IPS-NIHi7 (cell line): ENCODE data around the gene MFAP2.

Experiments
- DNase-seq: peaks from one replicate; pipeline ENCODE4 v3.0.0; 2012; ENCODE audit warnings: mixed read lengths; ENCODE audit errors: extremely low spot score

Gene MFAP2

DNA sequence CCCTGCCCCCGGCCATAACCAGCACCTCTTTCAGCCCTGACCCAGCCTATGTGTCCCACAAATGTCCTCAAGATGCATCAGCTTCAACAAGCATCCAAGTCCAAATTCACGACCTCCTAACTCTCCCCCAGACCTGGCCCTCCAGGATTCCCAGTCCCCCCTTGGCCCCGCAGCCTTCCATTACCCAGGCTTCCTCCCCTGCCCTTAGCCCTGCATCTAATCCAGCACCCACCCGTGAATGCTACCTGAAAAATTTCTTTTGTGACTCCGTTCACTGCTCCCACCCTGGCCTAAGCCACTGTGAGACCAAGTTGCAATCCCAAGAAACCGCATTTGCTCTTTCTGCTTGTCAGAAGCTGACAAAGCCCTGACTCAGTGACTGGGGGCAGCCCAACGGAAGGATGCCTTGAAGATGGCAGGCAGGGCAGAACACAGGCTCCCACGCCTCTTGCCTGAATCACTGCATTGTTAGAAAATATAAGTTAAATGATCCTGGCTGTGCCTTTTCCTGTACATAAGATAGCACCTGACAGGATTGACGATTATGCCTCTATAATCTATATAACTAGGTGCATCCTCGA, 939 bp upstream of the MFAP2 start:
- DNase-seq = no peak

DNA sequence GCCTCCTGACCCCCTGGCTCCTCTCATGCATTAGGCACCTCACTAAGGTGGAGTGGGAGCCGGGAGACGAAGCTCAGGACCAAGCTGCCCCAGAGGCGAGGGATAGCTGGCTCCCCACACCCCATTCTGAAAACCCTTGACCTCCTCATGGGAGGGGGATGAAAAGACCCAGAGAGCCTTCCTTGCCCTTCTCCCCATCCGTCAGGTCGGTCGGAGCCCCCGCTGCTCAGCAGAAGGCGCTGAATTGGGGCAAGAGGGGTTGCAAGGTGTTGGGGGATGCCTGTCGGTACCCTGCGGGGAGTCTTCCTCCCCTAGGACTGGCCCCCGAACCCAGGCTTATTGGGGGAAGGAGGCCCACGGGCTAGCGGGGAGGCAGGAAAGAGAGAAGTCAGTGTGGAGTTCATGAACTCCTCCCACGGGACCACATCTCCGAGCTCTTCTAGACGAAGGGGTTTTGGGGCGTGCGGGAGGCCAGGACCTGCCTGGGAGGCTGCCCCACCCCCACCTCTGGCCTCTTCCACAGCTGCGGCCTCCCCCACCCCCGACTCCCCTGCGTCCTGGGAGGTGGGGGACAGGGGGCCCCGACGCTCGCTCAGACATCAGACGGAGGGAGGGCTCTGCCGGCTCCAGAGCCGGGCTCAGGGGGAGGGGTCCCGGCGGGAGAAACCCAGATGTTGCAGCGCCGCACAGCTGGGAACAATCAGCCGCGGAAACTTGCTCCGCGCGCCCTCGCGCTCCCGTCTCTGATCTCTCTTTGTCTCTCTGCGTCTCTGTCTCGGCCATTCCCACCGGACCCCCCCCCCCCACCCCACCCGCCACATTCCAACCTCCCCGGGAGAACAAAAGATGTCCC, 719 bp downstream of the MFAP2 start:
- peak; percentile 63 for DNase-seq

DNA sequence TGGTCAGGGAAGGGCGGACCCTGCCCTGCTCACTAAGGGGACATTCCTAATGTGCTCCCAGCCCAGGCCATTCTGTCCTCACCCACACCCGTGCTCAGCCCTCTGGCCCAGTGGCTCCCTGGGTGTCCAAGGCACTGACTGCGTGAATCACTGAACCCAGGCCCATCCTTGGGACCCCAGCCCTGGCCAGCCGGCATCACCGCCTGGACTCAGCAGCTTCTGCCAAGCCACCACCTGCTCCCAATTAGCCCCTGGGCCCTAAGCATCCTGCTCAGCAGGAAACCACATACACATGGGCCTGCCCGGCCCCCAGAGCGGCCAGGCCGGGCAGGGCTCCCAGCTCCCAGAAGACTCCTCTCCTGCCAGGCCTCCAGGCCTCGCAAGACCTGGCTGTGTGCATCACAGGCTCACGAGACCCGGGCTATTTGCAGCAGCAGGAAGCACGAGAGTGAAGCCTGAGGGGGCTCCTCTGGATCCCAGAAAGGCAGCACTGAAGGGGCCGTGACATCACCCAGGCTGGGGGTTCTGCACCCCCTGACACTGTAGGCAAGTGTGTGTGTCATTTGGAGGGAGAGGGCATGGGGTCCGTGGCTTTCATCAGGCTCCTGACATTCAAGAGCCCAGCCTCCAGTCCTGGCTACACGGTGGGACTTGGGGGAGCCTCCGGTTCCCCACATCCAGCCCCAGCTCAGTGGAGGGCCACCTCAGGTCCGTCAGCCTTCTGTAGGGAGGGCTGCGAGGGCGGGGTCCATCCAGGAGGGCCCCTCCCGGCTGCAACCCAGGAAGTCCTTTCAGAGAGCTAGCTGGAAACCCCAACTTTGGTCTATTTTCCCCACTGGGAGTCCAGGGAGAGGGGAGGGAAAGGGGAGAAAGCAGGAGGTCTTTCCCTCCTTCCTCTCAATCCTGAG, 1.6 kb downstream of the MFAP2 start:
- DNase-seq = no peak

DNA sequence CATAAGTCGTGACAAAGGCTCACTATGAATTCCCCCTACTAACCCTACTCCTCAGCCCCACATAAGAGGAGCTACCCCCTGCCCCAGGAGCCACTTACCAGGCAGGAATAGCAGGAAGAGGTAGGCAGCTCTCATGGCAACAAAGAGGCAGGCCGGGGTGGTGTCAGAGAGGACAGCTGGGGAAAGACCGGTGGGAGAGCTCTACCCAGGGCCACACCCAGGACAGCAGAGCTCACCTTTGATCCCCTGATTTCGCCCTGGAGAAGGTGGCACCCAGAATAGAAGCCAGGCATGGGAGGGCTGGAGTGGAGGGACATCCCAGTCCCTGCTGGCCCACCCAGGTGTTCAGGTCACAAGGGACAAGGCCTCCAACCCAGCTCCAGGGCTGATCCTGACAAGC, 2.3 kb downstream of the MFAP2 start:
- DNase-seq = no peak

DNA sequence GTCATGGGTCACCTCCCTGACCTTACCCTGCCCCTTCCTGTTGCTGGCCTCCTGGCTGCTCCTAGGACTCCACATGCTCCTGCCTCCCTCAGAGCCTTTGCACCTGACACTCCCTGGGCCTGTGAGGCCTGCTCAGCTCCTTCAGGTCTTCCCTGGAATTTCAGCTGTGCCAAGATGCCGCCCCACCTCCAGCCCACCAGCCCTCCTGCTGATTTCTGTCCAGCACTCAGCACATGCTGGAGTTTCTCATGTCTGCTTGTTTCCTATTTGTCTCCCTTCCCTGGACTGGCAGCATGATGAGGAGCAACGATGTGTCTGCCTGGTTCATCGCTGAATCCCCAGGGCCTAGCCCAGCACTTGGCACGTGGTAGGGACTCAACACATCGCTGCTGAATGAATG, 3.0 kb downstream of the MFAP2 start:
- DNase-seq = no peak

DNA sequence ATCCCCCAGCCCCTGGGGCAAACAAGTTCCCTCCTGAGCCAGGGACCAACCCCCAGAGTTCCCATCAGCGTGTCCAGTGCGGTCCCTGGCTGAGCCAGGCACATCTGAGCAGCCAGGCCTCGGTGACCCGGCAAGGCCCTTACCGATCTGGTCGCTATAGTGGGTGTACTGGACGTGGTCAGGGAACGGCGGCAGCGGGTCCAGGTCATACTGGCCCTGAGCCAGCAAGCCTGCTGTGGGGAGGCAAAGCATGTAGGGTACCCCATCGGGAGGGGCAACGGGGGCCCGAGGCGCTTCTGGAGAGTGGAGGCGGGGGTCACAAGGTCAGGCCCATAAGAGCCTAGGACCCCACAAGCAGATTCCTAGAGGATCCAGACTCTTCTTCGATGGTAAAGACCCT, 3.5 kb downstream of the MFAP2 start:
- DNase-seq = no peak

DNA sequence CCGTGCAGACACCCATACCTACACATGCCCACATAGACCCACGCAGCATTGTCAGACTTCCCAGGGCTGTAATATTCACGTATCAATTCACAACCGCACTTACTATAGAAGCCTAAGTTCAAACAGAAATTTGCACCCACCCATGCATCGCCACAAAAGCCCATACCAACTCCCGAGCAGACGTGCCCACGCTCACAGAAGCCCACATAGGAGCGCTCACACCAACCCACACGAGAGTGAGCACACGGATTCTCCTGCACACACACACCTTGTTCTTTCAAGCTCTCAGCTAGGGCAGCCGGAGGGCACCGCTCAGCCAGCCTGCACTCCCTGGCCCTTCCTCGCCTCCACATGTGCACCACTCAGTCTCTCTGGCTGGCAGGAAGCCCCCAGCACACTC, 4.6 kb downstream of the MFAP2 start:
- DNase-seq = no peak

DNA sequence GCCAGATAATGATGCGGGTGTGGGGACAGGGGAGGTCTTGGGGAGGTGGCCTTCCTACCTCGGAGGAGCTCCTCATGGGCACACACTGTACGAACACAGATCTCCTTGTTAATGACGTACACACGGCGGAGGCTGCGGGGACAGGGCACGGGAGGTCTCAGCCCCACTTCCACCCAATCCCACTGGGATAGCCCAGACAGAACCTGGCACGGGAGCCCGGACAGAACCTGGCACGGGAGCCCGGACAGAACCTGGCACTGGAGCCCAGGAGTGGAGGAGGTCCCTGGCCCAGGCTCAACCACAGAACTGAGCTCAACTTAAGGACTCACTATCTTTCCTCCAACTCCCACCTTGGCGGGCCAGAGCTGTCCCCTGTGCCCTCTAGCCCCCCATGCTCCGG, 5.2 kb downstream of the MFAP2 start:
- DNase-seq = no peak

DNA sequence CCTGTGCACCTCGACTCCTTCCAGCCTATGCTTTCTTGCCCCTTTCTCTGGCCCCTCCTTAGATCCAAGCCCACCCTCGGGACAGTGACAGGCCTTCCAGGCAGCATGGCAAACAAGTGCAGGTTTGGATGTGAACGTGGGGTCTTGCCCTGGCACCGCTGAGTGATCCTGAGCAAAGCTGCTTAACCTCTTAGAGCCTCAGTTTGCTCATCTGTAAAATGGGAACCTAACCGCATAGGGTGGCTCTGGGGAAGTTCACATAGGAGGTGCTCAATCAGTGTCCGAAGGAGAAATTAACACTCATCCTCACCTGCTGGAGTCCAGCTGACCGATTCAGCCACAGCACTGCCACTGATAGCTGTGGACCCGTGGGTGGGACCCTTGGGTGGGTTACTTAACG, 7.2 kb downstream of the MFAP2 start:
- DNase-seq = no peak

DNA sequence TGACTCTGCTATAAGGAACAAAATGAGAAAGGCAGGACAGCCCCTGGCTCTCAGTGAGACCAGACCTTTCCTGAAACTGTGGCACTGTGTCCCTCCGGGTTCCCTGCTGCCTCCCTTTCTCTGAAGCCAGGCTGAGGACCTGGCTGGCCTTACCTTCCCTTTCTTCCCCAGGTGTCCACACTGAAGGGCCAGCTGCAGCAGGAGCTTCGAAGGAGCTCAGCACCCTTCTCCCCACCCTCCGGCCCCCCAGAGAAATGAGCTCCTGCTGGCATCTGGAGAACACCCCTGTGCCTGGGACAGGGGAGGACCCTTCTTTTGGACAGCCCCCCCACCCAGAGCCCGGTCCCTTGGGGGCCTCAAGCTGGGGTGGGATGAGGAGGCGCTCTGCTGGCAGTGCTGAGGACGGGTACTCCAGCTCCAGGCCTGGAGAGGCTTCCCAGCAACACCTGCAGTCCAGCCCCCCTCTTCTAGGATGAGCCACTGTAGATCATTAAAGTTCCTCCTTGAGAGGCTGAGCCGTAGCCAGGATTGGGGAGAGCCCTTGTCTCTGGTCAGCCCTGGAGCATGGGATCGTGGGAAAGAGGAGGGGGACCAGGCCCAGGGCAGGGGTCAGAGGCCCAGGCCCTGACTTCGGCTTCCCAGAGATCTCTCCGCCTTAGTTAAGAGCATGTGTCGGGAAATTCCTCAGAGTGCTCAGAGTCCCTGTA, 8.1 kb downstream of the MFAP2 start:
- DNase-seq = no peak

DNA sequence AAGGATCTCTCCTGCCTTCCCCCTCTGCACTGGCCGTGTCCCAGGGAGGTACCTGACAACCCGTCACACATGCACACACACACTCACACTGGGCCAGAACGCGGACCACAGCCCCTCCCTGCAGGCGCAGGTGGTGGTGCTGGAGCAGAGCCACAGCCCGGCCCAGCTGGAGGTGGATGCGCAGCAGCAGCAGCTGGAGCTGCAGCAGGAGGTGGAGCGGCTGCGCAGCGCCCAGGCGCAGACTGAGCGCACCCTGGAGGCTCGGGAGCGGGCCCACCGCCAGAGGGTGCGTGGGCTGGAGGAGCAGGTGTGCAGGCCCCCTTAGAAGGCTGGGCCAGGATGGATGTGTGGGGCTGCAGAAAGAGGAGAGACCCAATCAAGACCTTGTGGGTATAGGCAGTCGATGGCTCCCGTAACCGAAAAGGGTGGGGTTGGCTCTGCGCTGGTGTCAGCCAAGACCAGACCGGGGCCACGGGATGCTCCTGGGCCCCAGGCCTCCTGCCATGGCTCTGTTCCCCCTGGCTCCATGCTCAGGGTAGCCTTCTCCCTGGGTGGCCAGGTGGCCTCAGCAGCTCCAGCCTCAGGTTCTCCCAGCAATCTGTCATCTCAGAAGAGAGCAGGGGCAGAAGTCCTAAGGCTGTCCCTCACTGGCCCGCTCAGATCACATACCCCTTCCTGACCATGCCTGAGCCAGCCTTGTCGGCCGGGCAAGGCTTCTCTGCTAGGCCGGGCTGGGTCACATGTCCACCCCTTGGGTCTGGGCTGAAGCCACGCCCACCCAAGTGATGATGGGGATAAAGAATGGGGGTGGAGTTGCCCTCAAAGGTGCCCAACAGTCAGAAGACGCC, 8.9 kb downstream of the MFAP2 start:
- DNase-seq = peak; percentile 64

DNA sequence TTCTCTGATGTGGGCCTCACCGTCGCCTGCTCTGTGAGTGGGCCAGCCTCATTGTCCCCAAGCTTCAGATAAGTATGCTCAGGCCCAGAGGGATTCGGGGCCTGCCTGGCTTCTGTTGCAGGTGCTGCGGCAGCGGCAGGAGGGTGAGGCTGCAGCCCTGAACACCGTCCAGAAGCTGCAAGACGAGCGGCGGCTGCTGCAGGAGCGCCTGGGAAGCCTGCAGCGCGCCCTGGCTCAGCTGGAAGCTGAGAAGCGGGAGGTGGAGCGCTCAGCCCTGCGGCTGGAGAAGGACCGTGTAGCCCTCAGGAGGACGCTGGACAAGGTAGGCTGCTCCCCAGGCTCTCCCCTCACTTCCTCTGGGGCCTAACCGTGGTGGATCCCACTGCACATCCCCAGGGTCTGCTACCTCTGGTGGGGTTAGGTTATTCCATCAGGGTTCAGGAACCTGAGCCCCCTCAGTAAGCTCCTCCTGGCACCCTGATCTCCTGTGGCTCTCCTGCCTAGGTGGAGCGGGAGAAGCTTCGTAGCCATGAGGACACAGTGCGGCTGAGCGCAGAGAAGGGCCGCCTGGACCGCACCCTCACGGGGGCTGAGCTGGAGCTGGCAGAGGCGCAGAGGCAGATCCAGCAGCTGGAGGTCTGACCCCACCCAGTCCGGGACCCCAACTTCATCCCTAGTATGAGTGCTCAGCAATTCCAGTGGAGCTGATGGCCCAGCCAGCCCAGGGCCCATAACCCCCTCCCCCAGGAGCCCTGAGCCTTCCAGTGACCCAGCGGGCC, 10.1 kb downstream of the MFAP2 start:
- no peak for DNase-seq

DNA sequence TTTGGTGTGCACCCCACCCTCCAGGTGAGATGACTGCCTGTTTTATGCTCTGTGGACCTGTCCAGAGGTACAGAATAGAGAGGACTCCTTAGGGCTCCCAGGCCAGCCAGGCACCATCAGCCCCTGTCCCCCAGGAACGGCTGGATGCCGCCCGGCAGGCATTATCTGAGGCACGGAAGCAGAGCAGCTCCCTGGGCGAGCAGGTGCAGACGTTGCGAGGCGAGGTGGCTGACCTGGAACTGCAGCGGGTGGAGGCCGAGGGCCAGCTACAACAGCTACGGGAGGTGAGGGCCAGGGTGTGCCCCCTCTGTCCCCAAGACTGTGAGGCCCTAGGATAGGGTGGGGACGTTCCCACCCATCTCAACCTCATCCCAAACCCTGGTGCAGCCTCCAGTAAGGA, 10.8 kb downstream of the MFAP2 start:
- DNase-seq = no peak

DNA sequence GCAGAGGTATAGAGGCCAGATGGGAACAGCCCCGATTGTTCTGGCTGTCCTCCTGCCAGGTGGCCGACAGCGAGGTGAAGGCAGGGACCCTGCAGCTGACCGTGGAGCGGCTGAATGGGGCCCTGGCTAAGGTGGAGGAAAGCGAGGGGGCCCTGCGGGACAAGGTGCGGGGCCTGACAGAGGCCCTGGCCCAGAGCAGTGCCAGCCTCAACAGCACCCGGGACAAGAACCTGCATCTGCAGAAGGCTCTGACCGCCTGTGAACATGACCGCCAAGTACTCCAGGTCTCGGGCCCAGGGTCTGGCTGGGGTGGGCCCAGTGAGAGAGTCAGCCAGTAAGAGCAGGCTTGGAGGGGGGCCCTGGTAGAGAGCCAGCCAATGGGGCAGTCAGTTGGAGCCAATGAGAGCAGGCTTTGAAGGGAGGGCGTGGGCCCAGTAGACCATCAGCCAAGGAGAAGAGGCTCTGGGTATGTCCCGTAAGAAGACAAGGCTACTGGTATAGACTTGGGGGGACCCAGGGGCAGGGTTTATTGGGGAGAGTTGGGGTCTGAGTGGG, 11.3 kb downstream of the MFAP2 start:
- no peak for DNase-seq

DNA sequence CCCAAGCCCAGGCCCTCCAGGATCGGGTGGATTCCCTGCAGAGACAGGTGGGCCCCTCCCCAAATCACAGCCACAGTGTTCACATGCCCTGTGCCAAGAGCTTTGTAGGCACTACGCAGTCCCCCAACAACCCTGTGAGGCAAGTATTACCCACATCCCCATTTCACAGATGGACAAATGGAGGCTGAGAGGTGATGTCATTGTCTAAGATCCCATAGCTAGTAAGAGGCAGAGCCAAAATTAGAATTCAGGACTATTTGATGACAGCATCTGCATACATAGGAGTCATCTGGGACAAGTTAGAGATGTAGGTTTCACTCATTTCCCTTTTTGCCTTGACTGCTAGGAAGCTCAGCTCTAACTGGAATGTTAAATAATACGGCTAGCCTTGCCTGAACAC, 12.0 kb downstream of the MFAP2 start:
- DNase-seq = no peak

DNA sequence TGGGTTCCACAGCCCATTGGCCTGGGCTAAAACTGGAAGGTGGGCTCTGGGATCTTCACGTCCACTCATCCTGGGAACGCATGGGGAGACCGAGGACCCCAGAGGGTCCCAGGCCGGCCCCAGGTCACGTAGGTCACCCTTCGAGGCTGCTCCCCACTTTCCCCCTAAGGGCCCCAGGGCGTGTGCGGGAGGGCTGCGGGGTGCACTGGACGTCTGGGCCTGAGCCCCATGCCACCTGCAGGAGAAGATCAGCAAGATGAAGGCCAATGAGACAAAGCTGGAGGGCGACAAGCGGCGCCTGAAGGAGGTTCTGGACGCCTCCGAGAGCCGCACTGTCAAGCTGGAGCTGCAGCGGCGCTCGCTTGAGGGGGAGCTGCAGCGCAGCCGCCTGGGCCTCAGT, 12.5 kb downstream of the MFAP2 start:
- DNase-seq = no peak

DNA sequence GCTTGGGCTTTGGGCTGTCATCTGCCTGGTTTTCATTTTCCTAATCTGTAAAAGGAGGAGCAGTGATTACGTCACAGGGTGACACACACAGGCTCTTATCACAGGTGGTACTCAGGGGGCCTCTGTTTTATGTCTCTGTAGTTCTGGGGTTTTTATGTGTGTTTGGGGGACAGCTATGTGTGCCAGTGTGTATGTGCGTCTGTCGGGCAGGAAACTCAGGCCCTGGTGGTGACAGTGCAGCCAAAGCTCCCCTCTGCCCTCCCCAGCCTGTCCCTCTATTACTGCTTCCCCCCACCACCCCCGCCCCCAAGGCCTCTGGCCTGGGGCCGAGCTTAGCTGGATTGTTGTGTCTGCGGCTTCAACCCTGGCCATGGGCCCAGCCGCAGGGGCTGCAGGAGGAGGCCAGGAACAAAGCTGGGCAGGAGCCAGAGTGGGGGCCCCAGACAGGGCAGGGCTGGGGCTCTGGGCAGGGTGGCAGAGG, 13.3 kb downstream of the MFAP2 start:
- DNase-seq = no peak

DNA sequence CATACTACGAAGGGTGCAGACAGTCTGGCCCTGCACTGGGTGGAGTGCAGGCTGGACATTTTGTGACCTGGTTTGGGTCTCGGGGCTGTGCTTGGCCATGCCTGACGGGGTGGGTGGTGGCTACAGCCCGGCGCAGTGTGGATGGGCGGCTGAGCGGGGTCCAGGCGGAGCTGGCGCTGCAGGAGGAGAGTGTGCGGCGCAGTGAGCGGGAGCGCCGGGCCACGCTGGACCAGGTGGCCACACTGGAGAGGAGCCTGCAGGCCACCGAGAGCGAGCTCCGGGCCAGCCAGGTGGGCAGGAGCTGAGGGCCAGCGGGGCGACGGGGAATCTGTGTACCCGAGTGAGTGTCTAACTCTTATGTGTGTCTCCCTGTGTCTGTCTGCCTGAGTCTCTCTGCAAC, 14.1 kb downstream of the MFAP2 start:
- no peak for DNase-seq

DNA sequence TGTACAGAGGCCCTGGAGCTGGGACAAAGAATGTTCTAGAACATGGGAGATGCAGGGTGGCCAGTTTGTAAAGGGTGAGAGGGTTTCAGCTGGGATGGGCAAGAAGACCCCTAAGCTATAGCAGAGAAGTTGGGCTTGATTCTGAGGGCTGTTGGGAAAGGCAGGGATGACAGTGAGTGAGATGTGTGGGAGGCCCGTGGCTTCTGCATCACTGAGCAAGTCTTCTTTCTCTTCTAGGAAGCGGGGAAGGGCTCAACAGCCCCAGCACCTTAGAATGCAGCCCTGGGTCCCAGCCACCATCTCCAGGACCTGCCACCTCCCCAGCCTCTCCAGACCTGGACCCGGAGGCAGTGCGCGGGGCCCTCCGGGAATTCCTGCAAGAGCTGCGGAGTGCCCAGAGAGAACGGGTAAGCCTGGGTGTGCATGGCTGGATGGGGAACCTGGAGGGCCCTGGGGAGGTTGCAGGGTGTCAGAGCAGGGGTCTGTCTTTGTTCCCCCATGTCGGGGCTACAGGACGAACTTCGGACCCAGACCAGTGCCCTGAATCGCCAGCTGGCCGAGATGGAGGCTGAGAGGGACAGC, 14.8 kb downstream of the MFAP2 start:
- DNase-seq = no peak
